ENCODE results near the gene CALCOCO2. TPM values are rescaled to one million over a fixed set of nuclear protein-coding genes. Genes with fewer than 3 reads are reported as not detected.
"Not testable (repeated sequence)": the region's sequence is repeated elsewhere in the genome, so short reads cannot be mapped to it uniquely, and the experiment has no call there.

Gene CALCOCO2, protein sequence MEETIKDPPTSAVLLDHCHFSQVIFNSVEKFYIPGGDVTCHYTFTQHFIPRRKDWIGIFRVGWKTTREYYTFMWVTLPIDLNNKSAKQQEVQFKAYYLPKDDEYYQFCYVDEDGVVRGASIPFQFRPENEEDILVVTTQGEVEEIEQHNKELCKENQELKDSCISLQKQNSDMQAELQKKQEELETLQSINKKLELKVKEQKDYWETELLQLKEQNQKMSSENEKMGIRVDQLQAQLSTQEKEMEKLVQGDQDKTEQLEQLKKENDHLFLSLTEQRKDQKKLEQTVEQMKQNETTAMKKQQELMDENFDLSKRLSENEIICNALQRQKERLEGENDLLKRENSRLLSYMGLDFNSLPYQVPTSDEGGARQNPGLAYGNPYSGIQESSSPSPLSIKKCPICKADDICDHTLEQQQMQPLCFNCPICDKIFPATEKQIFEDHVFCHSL
- 10 to 100 TPM; 21.6 to 58.8 (median 42.8) TPM for total RNA-seq

DNA sequence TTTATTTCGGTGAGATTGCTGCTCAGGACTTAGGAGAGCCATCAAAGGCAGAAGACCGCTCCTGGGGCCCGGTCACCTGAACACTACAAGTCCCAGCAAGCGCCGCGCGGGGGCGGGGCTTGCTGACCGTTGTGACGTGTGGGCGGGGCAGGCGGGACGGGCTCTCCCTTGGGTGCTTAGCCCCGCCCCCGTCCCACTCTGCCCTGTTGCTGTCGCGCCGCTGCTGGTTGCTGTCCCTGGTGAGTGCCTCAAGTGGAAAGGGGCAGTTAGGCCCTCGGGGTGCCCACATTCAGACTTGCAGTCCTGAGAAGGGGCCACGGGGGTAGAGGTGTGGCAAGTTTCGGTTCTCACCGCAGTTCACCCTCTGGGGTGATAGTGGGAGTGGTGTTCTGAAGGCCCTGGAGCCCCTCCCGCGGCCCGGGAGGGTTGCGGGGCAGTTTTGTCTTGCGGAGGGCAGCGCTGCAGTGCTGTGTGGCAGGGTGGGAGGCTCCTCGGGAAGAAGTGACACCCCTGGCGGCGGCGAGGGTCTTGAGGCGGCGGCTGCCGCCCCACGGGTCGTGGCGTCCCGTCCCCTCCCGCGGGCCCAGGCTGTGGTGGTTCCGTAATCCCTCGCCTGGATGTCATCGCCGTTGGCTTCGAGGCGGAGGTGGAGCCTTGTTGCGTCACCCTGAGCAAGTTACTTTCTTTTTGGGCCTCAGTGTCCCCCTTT, at the start of gene CALCOCO2:
CALCOCO2 (plus strand) TSS at position 196 of the 709 bp plus-strand sequence. CDS start 10,673 bp downstream, outside the sequence.
- Histone ChIP-seq H3K27ac (peak within 1 kb of the TSS; percentile 17 to 20), H3K4me3 (peak within 1 kb of the TSS; percentile 53 to 86 (median 65)), H3K4me1 (replicated peaks in 1 of 2) (peaks cover 8 to 10% of the 10 kb centered on the region in 2 donors)
- in situ Hi-C loops (cut with MboI; ENCODE audit: low pct_unique_long_range_greater_than_20kb in 2 of 9, low sequenced_read_pairs in 9 of 9, unreplicated experiment in 9 of 9) = no loop called here
- WGBS, 10 experiments = 0 to 3% (median 0%) methylated on average over 2 to 11 of the region's 48 CpGs; no CpG with 5 or more reads in 5 of the 10 experiments
- ATAC-seq (replicated peaks in 6 of 8) = peak; percentile 89 to 98 (median 97)

DNA sequence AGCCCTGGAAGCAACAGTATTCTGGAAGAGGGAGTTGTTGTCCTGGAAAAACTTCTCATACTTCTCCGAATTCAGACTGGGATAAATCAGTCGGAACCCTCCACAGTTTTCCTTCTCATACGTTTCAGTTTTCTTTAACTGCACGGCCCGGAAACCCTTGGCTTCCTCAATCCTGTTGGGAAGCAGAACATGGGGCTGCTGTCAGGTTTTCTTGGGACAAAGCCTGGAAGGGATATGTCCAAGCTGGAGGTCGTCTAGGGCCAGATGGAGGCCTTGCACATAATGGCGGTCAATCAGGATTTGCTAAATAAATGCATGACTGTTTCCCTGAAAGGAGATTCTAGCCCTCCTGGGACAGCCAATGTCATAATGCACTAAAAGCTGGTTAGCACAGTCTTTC, 43.0 kb upstream of the CALCOCO2 start:
- in situ Hi-C loops (cut with MboI; ENCODE audit: low pct_unique_long_range_greater_than_20kb in 2 of 9, low sequenced_read_pairs in 9 of 9, unreplicated experiment in 9 of 9) = loop anchor here in 1 of 9 experiments (10.0 kb wide), 1 partner anchor 113 kb away; no protein-coding TSS in a partner anchor
- 10 to 84% (median 55%) methylated on average over 2 to 6 of the region's 7 CpGs; no CpG with 5 or more reads in 2 of the 10 experiments for WGBS, 10 experiments
- H3K4me3 ChIP-seq = no peak overlapping the region
- no peak overlapping the region for H3K27ac ChIP-seq
- peaks cover 0 to 2% of the 10 kb centered on the region in 2 donors for H3K4me1 ChIP-seq (replicated peaks in 1 of 2)
- ATAC-seq (replicated peaks in 6 of 8) = no peak

DNA sequence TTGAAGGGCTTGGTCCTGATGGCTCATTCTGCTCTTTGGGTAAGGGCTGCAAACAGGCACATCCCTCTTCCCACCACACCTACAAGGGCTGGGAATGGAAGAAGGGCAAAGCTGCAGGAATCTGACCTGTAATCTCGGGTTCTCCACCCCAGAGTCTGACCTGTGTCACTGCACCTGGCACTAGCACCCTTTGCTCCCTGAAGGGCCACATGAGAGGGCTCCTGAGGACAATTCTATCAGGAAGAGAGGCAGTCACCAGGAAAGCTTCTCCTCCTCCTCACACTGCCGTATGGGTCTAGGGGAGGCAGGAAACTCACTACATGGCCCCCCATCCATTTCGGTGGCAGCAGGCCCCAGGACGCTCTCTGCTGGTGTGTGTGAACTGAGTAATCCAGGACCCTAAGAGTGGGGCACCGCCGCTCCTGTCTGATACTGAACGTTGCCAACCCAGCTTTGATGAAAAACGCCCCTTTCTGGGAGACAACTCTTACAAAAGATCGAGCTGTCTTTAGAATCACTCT, 40.2 kb upstream of the CALCOCO2 start:
- Histone ChIP-seq H3K4me1 (replicated peaks in 1 of 2) (peaks cover 4 to 6% of the 10 kb centered on the region in 2 donors), H3K27ac (no peak overlapping the region), H3K4me3 (no peak overlapping the region)
- in situ Hi-C loops (cut with MboI; ENCODE audit: low pct_unique_long_range_greater_than_20kb in 2 of 9, low sequenced_read_pairs in 9 of 9, unreplicated experiment in 9 of 9) = loop anchor here in 1 of 9 experiments (10.0 kb wide), 1 partner anchor 66 kb away; the partner anchor contains the start of genes HOXB13, PRAC1 and PRAC2
- peak in 5 of 8 experiments; percentile 8 to 71 (median 11) for ATAC-seq (replicated peaks in 6 of 8)
- WGBS, 10 experiments = 0 to 100% (median 20%) methylated on average over 1 to 4 of the region's 9 CpGs; no CpG with 5 or more reads in 2 of the 10 experiments

DNA sequence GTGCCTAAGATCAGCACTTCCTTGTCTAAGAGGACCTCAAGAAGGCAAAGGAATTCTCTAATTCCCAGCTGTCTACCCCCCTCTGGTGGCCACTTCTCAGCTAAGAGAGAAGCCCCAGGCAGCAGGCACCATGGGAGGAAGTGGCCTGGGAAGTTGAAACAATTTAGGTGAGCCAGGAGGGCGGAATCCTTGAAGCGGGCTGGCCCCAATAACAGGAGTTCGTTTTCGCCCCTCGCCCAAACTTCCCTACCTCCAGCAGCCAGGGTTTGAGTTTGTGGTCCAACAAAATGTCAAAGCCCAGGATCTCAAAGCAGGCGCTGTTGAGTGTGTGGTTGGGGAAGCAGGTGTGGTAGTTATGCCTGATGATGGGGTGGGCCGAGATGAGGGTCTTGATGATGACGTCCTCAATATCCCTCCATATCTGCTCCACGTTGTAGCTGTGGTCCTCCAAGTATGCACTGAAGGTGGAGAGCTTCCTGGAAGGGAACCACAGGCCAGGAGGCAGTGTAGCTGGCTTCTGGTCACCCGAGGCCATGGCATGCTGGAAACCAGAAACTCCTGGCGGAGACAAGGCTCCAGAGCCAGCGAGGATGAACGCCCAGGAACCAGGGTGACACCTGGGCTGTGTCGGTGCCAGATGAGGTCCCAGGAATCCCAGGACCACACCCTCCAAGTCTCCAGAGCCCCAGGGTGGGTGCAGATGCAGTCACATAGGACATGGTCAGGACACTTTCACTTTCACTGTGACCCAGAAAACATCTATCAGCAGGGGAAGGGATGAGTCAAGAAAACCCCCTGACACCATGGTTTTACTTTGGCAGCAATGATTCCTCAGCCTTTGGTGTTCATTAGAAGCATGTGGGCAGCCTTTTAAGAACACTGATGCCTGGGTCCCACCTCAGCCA, 39.5 kb upstream of the CALCOCO2 start:
- H3K4me1 ChIP-seq (replicated peaks in 1 of 2) = peaks cover 6 to 10% of the 10 kb centered on the region in 2 donors
- peak; percentile 66 to 98 (median 82) for ATAC-seq (replicated peaks in 6 of 8)
- in situ Hi-C loops (cut with MboI; ENCODE audit: low pct_unique_long_range_greater_than_20kb in 2 of 9, low sequenced_read_pairs in 9 of 9, unreplicated experiment in 9 of 9) = loop anchor here in 1 of 9 experiments (10.0 kb wide), 1 partner anchor 67 kb away; the partner anchor contains the start of genes HOXB13, PRAC1 and PRAC2
- H3K4me3 ChIP-seq = no peak overlapping the region
- WGBS, 10 experiments = 20 to 100% (median 68%) methylated on average over 1 to 6 of the region's 14 CpGs; no CpG with 5 or more reads in 6 of the 10 experiments
- no peak overlapping the region for H3K27ac ChIP-seq

DNA sequence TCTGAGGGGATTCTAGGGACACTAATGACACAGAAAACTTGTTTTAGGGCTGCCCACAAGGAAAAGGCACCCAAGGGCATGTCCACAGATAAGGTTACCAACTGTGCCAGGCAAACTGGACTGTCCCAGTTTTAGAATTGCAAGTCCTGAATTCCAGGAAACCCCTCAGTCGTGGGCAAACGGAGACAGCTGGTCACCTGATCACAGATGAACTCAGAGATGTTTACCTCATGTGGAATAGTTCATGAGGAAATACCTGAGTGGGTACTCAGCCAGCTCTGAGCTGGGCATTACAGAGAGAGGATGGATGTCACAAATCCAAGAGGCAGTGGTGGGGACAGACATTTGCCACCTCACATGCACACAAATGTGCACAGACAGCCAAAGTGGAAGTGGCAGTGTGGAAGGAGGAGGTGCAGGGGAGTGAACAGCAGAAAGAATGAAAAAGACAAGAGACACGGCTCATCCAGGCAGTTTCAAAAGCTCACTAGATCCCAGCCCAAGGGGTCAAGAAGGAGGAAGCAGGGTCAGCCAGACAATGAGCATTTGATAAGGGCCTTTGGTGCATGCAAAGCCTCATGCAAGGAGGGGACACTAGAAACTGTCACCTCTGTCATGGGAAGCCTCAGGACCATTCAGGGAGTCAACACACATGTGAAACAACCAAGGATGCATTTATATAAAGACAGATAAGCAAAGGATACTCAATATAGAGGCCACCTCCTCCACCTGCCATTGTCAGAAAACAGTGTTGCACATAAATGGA, 38.6 kb upstream of the CALCOCO2 start:
- in situ Hi-C loops (cut with MboI; ENCODE audit: low pct_unique_long_range_greater_than_20kb in 2 of 9, low sequenced_read_pairs in 9 of 9, unreplicated experiment in 9 of 9) = loop anchor here in 1 of 9 experiments (10.0 kb wide), 1 partner anchor 67 kb away; the partner anchor contains the start of genes HOXB13, PRAC1 and PRAC2
- peak in 1 of 8 experiments; percentile 20 for ATAC-seq (replicated peaks in 6 of 8)
- 28 to 83% (median 45%) methylated on average over 1 to 3 of the region's 3 CpGs; no CpG with 5 or more reads in 4 of the 10 experiments for WGBS, 10 experiments
- Histone ChIP-seq H3K4me1 (replicated peaks in 1 of 2) (peaks cover 6 to 10% of the 10 kb centered on the region in 2 donors), H3K27ac (no peak overlapping the region), H3K4me3 (no peak overlapping the region)

DNA sequence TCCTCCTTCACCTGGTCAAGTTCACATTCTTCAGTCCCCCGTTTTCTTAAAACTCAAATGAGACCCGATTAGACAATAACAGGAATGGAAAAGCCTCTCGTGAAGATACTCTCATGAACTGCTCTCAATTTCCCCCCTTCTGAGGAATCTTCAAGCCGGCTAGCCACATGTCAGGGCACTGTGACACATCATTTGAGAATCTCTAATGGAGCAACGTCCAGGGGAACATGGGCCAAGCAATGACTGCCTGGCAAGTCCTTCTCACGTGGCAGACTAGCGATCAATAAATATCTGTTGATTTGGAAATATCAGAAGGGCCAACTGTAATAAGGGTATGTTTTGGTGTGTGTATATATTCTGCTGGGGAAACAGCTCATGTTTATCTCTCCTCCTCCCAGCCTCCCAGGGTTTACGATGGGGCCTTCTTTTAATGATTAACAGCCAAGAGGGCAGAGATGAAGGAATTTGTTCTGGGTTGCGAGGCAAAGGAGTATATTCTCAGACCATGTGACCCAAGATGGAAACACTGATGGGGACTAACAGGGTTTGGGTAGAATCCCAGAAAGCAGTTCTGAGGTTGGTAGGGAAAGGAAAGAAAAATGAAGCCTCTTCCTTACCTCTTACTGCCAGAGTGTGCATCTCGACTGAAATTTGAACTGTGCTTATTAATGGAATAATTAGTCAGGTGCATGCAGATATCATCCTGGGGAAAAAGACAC, 35.2 kb upstream of the CALCOCO2 start:
- WGBS, 10 experiments = 0 to 55% (median 30%) methylated on average over 1 to 8 of the region's 10 CpGs
- Histone ChIP-seq H3K4me1 (replicated peaks in 1 of 2) (peaks cover 9 to 19% of the 10 kb centered on the region in 2 donors), H3K4me3 (no peak overlapping the region), H3K27ac (no peak overlapping the region)
- in situ Hi-C loops (cut with MboI; ENCODE audit: low pct_unique_long_range_greater_than_20kb in 2 of 9, low sequenced_read_pairs in 9 of 9, unreplicated experiment in 9 of 9) = loop anchor here in 1 of 9 experiments (10.0 kb wide), 1 partner anchor 71 kb away; the partner anchor contains the start of genes HOXB13, PRAC1 and PRAC2
- peak in 3 of 8 experiments; percentile 13 to 64 (median 20) for ATAC-seq (replicated peaks in 6 of 8)

DNA sequence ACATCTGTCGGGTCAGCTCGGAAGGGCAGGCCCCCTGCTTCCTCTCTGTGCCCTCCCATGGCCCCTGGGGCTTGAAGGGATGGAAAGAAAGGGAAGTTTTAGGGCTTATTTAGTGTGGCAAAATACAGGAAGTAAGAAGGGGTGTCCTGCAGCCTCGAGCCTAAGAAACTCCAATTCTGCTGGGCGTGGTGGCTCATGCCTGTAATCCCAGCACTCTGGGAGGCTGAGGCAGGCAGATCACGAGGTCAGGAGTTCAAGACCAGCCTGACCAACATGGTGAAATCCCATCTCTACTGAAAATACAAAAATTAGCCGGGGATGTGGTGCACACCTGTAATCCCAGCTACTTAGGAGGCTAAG, 34.7 kb upstream of the CALCOCO2 start:
- H3K4me1 ChIP-seq (replicated peaks in 1 of 2) = peaks cover 9 to 17% of the 10 kb centered on the region in 2 donors
- in situ Hi-C loops (cut with MboI; ENCODE audit: low pct_unique_long_range_greater_than_20kb in 2 of 9, low sequenced_read_pairs in 9 of 9, unreplicated experiment in 9 of 9) = loop anchor here in 1 of 9 experiments (10.0 kb wide), 1 partner anchor 71 kb away; the partner anchor contains the start of genes HOXB13, PRAC1 and PRAC2
- H3K4me3 ChIP-seq; H3K27ac ChIP-seq; ATAC-seq (replicated peaks in 6 of 8): not testable (repeated sequence)
- 0 to 100% (median 50%) methylated on average over 1 to 3 of the region's 6 CpGs; no CpG with 5 or more reads in 3 of the 10 experiments for WGBS, 10 experiments

DNA sequence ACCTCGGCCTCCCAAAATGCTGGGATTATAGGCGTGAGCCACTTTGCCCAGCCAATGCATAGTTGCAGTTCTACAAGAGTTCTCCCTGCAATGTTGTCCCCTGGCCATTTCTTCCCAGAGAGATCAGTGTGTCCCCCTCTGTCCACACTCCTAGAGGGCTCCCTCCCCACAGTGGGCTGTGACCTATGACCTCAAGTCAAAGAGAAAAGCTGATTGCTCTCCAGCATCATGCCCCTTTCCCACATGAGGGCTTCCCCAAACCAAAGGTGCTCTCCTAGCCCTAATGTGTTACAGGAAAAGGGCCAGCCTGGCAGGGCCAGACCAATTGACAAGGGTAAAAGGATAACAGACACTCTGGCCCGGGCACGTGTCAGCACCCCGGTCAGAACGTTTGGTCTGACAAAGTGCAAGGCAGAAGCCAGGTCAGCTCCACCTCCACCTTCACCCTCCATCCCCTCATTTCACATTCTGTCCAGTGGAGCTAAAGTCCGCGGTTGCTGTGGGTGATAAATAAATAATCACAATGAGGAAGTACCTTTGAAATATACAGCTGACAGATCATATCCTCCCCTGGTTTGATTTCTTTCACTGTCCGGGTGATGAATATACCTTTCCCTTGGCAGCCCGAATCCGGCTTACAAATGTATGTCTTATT, 31.6 kb upstream of the CALCOCO2 start:
- peak in 4 of 8 experiments; percentile 16 to 56 (median 29) for ATAC-seq (replicated peaks in 6 of 8)
- in situ Hi-C loops (cut with MboI; ENCODE audit: low pct_unique_long_range_greater_than_20kb in 2 of 9, low sequenced_read_pairs in 9 of 9, unreplicated experiment in 9 of 9) = loop anchor here in 1 of 9 experiments (10.0 kb wide), 1 partner anchor 74 kb away; the partner anchor contains the start of genes HOXB13, PRAC1 and PRAC2

DNA sequence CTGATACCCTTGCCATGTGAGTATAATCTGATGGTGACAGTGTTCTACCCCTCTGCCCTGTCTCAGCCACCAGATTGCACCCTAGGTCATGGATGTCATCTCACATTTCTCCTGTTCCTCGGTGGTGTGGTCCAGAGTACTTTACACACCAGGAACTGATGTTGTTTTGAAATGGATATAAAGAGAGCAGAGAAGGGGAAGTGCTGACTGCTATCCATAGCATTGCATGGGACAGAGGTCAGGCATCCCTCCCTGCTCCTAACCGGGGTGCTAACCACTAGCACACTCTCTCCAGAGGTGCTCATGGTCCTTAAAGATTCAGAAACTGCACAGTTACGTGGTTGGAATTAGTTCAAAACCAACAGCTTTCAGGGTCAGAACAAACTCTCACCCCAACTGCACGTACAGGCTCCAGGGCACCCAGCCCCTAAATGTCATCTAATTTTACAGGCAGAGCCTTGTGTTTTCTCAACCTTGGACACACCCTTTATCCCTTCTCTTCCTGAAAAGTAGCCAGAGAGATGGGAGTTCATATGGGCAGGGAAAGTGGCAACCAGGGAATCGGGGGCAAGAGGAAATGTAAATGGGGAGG, 30.1 kb upstream of the CALCOCO2 start:
- WGBS, 10 experiments = 0 to 100% (median 55%) methylated on average over 1 to 4 of the region's 5 CpGs; no CpG with 5 or more reads in 2 of the 10 experiments
- Histone ChIP-seq H3K4me3 (no peak overlapping the region), H3K27ac (no peak overlapping the region), H3K4me1 (replicated peaks in 1 of 2) (peaks cover 5 to 15% of the 10 kb centered on the region in 2 donors)
- no peak for ATAC-seq (replicated peaks in 6 of 8)
- in situ Hi-C loops (cut with MboI; ENCODE audit: low pct_unique_long_range_greater_than_20kb in 2 of 9, low sequenced_read_pairs in 9 of 9, unreplicated experiment in 9 of 9) = loop anchor here in 2 of 9 experiments (10.0 to 25.0 kb wide), 2 partner anchors 84 to 237 kb away; no protein-coding TSS in a partner anchor

More for the DNA sequence above, 31.6 kb upstream of the CALCOCO2 start:
- no peak overlapping the region for H3K4me3 ChIP-seq
- H3K4me1 ChIP-seq (replicated peaks in 1 of 2) = peaks cover 9 to 17% of the 10 kb centered on the region in 2 donors
- 60 to 90% (median 78%) methylated on average over 1 to 5 of the region's 11 CpGs; no CpG with 5 or more reads in 2 of the 10 experiments for WGBS, 10 experiments
- H3K27ac ChIP-seq = no peak overlapping the region
